Fibroblast of lung (primary cell): ENCODE data around the gene CHD9NB. TPM values are rescaled to one million over a fixed set of nuclear protein-coding genes. Genes with fewer than 3 reads are reported as not detected.
A peak's percentile ranks its signal among the peaks of the same experiment; 100 is the strongest.

Experiments used
- DNase-seq, 2 donors: peaks; one replicate each; pipeline versions ENCODE4 v3.0.0 to v3.0.0-alpha.2; 2010; ENCODE audit warnings: low read depth in 2 of 2
- H2AFZ ChIP-seq: 2 replicates; pipeline ENCODE4 v1.5.1; 2012; ENCODE audit warnings: low read length, control low read depth, inconsistent platforms
- H3K27ac ChIP-seq: 2 replicates; pipeline ENCODE4 v1.5.1; 2011; ENCODE audit warnings: low read length, control low read depth; ENCODE audit not compliant: insufficient read depth
- H3K27me3 ChIP-seq: 2 replicates; pipeline ENCODE4 v1.5.1; 2011; ENCODE audit warnings: mild to moderate bottlenecking, low read length; ENCODE audit not compliant: control insufficient read depth, insufficient read depth
- H3K36me3 ChIP-seq: 2 replicates; pipeline ENCODE4 v1.5.1; 2011; ENCODE audit warnings: low read length; ENCODE audit not compliant: control insufficient read depth, insufficient read depth
- H3K4me1 ChIP-seq: 2 replicates; pipeline ENCODE4 v1.5.1; 2011; ENCODE audit warnings: low read length; ENCODE audit not compliant: control insufficient read depth, insufficient read depth; ENCODE audit errors: extremely low read depth
- H3K4me2 ChIP-seq: 2 replicates; pipeline ENCODE4 v1.5.1; 2011; ENCODE audit warnings: low read length, control low read depth; ENCODE audit not compliant: insufficient read depth; ENCODE audit errors: extremely low read depth
- H3K4me3 ChIP-seq, 4 experiments: fragments of 200-600 bp in 1 of 4; sonication (generic) in 1 of 4; replicated peaks in 1 of 4; 2 replicates each; pipeline ENCODE4 v1.5.1; 2011 to 2016; ENCODE audit warnings: low read length in 4 of 4, low read depth in 3 of 4, mild to moderate bottlenecking in 3 of 4, control low read depth in 2 of 4, inconsistent platforms in 1 of 4, mixed read lengths in 1 of 4; ENCODE audit not compliant: insufficient read depth in 1 of 4; ENCODE audit errors: control extremely low read depth in 1 of 4
- H3K79me2 ChIP-seq: 2 replicates; pipeline ENCODE4 v1.5.1; 2012; ENCODE audit warnings: mild to moderate bottlenecking, low read length, inconsistent platforms; ENCODE audit not compliant: control insufficient read depth, insufficient read depth
- H3K9ac ChIP-seq: 2 replicates; pipeline ENCODE4 v1.5.1; 2011; ENCODE audit warnings: mild to moderate bottlenecking, low read length, control low read depth; ENCODE audit not compliant: insufficient read depth
- H3K9me3 ChIP-seq: 2 replicates; pipeline ENCODE4 v1.5.1; 2012; ENCODE audit warnings: low read depth, low read length; ENCODE audit not compliant: control insufficient read depth, insufficient read depth
- H4K20me1 ChIP-seq: 2 replicates; pipeline ENCODE4 v1.5.1; 2011; ENCODE audit warnings: low read length; ENCODE audit not compliant: control insufficient read depth, insufficient read depth; ENCODE audit errors: extremely low read depth
- EZH2 ChIP-seq: IDR thresholded peaks from 2 replicates; pipeline ENCODE4 v1.5.1; 2012; ENCODE audit warnings: low read length, control low read depth, mild to moderate bottlenecking; ENCODE audit errors: missing control alignments
- polyA plus RNA-seq, 2 donors: library from polyadenylated mRNA; depleted of rRNA in 1 of 2; stranded (reverse) in 1 of 2; unstranded in 1 of 2; fragments of >200 nt; gene quantifications; 2 replicates each; pipeline ENCODE4 v1.2.1, GENCODE V29; 2011 to 2012; ENCODE audit warnings: missing spikeins in 1 of 2
- total RNA-seq: library from RNA; depleted of rRNA; stranded (reverse); fragments of >200 nt; gene quantifications from 2 replicates; pipeline ENCODE4 v1.2.1, GENCODE V29; 2014
- TF ChIP-seq, protein P1 (sequence below), 2 donors: IDR thresholded peaks in 1 of 2; conservative IDR thresholded peaks in 1 of 2; 1 replicate in 1 of 2; 2 replicates in 1 of 2; pipeline ENCODE4 v1.5.1; 2011 to 2012; ENCODE audit warnings: low read length in 2 of 2, control low read depth in 1 of 2, inconsistent platforms in 1 of 2, low read depth in 1 of 2, mild to moderate bottlenecking in 1 of 2

The CHD9NB gene
- total and polyA plus RNA-seq, 2 donors (not counting 1 experiment from before 2014, with no cell fraction given) = 0.34 to 5.3 TPM

DNA sequence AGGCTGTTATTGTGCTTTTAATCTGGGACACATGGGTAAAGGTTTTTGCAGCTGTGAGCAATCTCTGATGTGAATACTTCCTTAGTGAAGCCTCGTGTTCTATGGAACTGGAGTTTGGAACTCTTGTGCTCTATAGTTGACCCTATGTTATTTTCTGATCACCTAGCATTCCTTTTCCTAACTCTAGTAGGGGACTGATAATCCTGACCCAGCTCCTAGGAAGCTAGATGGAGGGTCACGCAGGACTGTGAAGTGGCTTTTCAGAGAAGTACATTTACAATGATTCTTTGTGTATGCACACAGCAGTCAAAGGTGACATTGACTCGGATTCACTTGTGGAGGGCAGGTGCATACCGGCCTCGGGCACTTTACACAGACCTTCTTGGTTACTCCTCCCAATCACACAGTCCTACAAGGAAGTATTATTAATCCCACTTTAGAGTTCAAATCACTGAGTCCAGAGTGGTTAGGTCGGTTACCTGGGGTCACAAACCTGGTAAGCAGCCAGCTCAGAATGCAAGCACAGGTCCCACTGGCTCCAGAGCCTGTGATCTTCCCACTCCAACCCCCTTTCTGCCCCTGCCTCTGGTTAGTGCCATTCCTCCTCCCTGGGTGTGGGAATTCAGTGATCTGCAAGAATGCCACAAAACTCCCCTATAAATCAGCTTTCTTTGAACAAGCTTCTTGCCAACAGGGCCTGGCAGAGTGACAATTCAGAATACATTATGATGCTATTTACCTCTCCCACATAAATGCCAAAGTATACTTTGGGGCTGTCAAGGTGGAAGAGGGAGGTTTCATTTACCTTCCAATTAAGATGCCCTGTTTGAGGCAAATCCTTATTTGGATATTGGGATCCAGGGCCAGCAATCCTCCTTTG, 7.1 kb downstream of the CHD9NB start:
- Histone ChIP-seq H3K9ac (no peak overlapping the region), H3K9me3 (no peaks in the 10 kb centered on the region), H3K27me3 (peaks cover 5% of the 10 kb centered on the region), H3K79me2 (no peaks in the 10 kb centered on the region), H3K36me3 (no peaks in the 10 kb centered on the region), H4K20me1 (no peaks in the 10 kb centered on the region), H2AFZ (no peak overlapping the region), H3K27ac (no peak overlapping the region), H3K4me1 (no peaks in the 10 kb centered on the region), H3K4me2 (no peak overlapping the region), H3K4me3 (no peak overlapping the region)
- TF ChIP-seq, protein P1, sequence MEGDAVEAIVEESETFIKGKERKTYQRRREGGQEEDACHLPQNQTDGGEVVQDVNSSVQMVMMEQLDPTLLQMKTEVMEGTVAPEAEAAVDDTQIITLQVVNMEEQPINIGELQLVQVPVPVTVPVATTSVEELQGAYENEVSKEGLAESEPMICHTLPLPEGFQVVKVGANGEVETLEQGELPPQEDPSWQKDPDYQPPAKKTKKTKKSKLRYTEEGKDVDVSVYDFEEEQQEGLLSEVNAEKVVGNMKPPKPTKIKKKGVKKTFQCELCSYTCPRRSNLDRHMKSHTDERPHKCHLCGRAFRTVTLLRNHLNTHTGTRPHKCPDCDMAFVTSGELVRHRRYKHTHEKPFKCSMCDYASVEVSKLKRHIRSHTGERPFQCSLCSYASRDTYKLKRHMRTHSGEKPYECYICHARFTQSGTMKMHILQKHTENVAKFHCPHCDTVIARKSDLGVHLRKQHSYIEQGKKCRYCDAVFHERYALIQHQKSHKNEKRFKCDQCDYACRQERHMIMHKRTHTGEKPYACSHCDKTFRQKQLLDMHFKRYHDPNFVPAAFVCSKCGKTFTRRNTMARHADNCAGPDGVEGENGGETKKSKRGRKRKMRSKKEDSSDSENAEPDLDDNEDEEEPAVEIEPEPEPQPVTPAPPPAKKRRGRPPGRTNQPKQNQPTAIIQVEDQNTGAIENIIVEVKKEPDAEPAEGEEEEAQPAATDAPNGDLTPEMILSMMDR (conservative IDR thresholded peaks at IDR 0.05 in 1 of 2, IDR thresholded peaks at IDR 0.05 in 1 of 2; ENCODE audit: low read depth in 1 of 2, low read length in 2 of 2) = no peak
- TF ChIP-seq EZH2 = no peak
- DNase-seq = no peak

DNA sequence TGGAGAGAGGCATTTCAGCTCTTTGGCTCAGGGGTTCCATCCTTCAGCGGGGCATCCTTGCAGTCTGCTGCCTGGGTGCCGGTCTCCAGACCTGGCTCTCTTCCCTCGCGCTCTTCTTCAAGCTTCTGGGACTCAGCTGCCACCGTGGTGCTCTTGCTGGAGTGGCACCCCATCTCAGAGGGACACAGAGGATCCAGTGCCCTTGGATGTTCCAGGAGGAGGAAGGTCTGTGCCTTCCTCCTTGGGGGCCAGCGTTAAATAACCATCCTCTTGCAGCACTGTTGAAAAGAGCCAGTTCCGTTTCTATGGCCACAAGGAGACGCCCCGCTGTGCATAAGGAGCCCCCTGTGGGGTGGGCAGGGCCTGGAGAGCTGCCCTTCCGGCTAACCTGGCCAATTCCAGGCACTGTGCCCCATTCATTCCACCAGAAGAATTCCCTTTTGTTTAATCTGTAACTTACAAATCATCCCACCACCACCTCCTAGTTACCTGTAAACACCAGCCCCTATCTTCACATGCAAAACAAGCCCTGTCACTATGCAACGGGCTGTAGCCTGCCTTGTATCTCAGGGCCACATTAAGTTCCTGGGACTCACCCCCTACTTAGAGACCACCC, 8.6 kb downstream of the CHD9NB start:
- no peak overlapping the region for H2AFZ ChIP-seq
- H3K79me2 ChIP-seq = no peaks in the 10 kb centered on the region
- H3K4me2 ChIP-seq = no peak overlapping the region
- no peaks in the 10 kb centered on the region for H3K36me3 ChIP-seq
- H3K9ac ChIP-seq = no peak overlapping the region
- no peak for DNase-seq
- peak; percentile 23 for TF ChIP-seq EZH2
- TF ChIP-seq, protein P1 (conservative IDR thresholded peaks at IDR 0.05 in 1 of 2, IDR thresholded peaks at IDR 0.05 in 1 of 2; ENCODE audit: low read depth in 1 of 2, low read length in 2 of 2) = no peak
- H3K4me1 ChIP-seq = no peaks in the 10 kb centered on the region
- H3K27ac ChIP-seq = no peak overlapping the region
- no peak overlapping the region for H3K4me3 ChIP-seq
- peaks cover 5% of the 10 kb centered on the region for H3K27me3 ChIP-seq
- H3K9me3 ChIP-seq = no peaks in the 10 kb centered on the region
- H4K20me1 ChIP-seq = no peaks in the 10 kb centered on the region

DNA sequence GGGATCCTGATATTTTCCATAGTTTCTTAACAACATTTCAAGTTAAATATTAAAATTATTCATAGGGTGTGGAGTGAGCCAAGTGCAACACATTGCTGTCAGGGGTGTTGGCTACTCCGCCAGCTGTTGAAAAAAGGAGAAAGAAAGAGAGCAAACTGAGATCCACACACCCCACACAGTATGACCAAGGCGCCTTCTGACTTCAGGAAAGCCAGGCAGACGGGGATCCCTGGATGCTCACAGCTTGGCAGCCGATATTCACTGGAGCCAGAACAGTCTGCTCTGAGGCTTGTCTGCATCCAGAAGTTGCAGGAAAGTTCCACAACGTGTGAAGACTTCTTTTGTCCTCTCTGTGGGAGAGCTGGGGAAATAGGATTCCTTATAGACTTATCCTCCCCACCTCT, 9.3 kb downstream of the CHD9NB start:
- no peak overlapping the region for H2AFZ ChIP-seq

More for the DNA sequence above, 9.3 kb downstream of the CHD9NB start:
- no peaks in the 10 kb centered on the region for H3K9me3 ChIP-seq
- no peak overlapping the region for H3K9ac ChIP-seq
- no peaks in the 10 kb centered on the region for H3K79me2 ChIP-seq
- no peak overlapping the region for H3K27ac ChIP-seq
- H3K27me3 ChIP-seq = peaks cover 5% of the 10 kb centered on the region
- no peaks in the 10 kb centered on the region for H3K36me3 ChIP-seq
- no peaks in the 10 kb centered on the region for H4K20me1 ChIP-seq
- no peak for TF ChIP-seq EZH2
- TF ChIP-seq, protein P1 (conservative IDR thresholded peaks at IDR 0.05 in 1 of 2, IDR thresholded peaks at IDR 0.05 in 1 of 2; ENCODE audit: low read depth in 1 of 2, low read length in 2 of 2) = no peak
- peak; percentile 10 to 12 for DNase-seq
- no peaks in the 10 kb centered on the region for H3K4me1 ChIP-seq
- H3K4me3 ChIP-seq = no peak overlapping the region
- no peak overlapping the region for H3K4me2 ChIP-seq
